ENCODE data around the gene ACTG1.
A peak's percentile ranks its signal among the peaks of the same experiment; 100 is the strongest.

The ACTG1 gene

DNA sequence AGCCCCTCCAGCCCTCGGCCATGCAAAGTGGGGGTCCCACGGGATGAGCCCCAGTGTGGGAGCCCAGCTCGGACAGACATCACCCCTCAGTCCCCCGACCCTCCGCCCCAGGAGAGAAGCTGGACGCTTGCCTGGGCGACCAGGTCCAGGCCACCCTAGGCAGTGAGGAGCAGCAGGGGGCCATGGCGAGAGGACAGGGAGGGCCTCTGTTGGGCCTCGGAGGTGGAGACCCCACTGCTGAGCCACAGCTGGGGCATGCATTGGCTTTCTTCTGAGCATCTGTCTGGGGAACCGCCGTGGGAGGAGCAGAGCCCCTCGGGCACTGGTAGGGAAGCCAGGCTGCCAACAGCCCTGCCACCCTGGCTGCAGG lies 13.0 kb downstream of the ACTG1 start:
- no peak for DNase-seq

DNA sequence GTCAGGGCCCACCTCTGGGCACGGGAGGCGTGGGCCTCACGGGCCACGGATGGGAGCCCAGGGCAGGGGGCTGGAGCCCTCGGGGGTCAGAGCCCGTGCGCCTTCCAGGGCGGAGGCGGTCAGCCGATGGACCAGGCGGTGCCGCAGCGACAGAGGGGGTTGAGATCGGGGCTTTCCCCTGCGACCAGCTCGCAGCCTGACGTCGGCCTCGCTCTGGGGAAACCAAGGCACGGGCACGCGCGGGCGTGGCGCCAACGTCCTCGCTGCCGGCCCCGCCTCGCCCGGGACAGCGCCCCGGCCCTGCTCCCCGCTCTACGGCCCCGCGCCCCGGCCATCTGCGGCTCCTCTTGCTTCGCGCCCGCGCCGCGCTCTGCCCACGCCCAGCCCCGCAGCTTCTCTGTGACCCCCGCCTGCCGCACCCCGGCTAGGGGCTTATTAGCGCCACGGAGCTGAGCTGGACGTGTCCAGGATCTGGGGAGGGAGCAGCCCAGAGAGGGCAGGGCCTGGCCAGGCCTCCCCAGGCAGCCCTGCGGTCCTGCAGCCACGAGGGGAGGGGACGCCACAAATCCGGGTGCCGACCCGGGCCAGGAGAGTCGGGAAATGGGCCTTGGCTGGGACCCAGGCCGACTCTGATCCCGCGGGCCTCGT lies 13.5 kb downstream of the ACTG1 start:
- no peak for DNase-seq

DNA sequence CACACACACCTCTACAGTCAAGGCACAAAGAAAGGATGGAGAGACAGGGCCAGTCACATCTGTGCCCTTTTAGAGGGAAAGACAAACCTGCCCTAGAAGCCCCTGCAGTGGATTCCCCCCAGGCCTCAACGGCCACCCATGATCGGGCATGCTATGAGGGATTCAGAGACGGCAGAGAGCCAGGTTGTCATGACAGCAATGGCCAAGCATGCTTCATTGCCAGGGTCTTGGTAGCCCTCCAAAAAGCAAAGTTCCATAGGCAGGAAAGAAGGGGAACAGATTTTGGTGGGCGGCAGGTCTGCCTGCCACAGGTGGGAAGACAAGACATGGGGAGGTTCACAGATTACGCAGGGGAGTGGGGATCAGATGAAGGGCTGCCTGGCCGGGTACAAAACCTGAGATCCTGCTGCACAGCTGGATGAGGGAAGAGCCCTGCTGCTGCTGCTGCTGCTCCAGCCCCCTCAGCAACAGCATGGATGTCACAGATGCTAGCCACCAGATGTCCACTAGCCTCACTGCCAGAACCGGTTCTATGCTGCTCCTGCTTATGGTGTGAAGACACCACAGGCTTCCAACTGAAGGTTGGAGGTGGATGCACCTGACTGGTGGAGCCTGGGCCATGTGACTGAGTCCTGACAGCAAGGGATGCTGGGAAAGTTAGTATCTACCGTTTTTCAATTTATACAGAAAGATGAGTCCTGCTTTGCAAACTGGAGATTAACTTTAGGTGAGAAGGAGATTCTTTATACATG lies 17.8 kb downstream of the ACTG1 start:
- peak in 30 of 58 donors; percentile 15 to 83 (median 48) for DNase-seq

DNA sequence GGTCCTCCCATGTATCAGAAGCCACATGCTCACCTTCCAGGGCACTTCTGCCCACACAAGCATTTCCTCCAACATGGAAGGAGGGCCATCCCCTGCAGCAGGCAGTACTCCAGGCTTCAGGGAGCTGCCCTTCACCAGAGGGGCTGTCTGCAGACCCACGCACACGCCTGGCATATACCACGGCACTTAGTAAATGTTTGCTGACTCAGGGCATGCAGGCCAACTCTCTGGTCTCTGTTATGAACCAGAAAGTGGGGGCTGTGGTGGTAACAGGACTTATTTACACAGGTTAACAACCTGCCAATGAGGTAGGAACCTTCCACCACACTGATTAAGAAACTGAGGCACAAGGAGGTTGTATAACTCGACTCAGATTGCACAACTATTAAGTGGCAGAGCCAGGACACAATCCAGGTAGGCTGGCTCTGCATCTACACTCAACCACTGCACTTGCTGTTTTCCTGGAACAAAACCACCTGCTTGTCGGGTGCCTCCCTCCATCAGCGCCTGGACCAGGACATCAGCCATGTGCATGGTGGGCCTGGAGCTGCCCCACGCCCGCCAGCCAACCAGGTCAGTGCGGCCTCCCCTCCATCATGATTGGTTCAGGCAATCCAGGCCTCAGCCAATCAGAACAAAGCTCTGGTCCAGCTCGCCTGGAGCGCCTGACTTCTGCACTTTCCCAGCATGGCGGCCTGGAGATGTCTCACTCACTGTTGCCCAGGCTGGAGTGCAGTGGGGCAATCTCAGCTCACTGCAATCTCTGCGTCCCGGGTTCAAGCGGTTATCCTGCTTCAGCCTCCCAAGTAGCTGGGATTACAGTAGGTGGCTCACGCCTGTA lies 19.2 kb downstream of the ACTG1 start:
- DNase-seq = no peak

DNA sequence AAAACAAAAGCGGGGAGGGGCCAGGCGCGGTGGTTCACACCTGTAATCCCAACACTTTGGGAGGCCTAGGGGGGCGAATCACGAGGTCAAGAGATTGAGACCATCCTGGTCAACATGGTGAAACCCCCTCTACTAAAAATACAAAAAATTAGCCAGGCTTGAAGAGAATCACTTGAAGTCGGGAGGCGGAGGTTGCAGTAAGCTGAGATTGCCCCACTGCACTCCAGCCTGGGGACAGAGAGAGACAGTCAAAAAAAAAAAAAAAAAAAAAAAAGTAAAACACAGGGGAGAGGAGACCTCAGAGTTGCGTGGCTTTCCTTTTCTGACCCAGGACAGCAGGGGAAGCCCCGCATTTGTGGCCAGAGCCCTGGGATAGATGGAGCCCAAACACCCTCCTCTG lies 19.9 kb downstream of the ACTG1 start:
- no peak for DNase-seq

DNA sequence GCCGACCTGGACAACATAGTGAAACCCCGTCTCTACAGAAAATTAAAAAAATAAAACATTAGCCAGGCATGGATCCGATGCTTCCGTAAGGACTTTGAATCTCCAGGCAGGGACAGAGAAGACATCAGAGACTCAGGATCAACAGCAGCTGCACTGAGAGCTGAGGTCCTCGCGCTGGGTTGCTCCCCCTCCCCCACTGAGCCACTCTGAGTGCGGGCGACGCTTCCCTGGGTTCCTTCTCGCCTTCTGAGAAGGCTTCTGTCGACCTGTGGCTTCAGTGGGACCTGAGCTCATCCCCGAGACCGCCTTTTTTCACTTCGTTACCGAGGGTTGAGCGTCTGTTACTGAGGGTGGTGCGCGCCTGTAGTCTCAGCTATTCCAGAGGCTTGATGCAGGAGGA lies 20.4 kb downstream of the ACTG1 start:
- no peak for DNase-seq

DNA sequence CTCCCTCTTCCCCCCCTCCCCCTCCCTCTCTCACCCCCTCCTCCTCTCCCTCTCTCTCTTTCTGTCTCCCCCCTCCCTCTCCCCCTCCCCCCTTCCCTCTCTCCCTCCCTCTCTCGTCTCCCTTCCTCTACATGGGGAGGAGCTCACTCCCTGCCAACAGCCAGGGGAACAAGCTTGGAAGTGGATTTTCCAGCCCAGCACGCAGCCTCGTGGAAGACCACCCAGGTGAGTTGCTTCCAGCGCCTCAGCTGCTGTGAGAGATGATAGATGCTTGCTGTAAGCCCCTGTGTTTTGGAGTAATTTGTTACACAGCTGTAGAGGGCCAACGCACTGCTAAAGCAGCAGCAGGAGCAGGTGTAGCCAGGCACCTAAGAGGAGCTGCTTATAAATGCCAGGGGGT lies 20.8 kb downstream of the ACTG1 start:
- no peak for DNase-seq

DNA sequence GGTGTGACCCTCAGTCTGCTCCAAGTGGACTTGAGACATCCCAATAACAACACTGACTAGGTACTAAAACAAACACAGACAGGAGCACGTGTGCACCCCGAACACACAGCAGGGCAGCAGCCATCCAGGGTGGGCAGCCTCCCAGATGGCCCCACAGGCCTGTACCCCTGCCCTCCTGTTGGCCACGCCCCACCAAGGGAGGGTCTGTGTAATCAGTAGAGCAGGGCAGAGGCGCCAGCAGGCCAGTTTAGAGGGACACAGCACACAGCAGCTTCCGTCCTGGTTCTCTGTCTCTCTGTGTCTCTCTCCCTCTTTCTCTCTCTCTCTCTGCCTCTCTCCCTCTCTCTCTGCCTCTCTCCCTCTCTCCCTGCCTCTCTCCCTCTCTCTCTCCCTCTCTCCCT lies 21.4 kb downstream of the ACTG1 start:
- no peak for DNase-seq

DNA sequence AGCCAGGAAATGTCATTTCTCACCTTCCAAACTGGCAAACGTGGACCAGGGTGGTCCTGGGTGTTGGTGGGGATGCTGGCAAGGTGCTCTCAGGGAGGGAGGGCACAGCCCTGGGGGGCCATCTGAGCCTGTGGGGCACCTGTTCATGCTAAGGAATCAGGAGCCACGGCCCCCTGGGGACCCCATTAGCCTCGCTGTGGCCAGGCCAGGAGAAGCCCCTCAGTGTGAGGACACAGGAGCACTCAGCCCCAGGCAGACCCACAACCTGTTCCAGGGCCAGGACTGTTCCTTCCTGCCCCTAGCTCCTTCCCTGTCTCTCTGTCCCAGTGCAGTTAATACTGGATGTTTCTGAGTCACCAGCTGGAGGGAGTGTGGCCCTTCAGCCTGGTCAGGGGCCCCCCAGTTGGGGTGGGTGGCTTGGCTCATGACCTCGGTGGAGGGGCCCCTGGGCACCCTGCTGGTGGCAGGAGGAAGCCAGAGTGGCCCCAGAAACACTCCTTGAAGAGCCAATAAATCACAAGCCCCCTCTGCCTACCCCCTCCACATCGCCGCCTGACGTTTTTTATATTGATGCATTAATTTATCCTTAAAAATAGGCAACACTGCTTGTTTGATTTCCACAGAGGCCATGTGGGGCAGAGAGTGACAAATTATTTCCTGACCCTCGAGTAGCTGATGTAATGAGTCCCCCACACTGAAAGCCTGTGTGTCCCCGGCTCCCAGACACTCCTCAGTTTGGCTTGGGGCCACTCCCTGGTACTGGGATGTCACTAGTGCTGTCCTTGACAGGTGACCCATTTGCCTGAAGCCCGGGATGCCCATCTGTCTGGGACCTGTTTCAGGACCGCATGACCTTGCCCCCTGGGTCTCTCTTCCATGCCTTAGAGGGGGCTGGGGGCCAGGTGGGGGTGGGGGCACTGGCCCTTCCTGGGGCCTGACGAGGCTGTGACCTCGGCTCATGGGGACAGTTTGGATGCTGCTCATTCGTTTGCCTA lies 22.3 kb downstream of the ACTG1 start:
- DNase-seq = no peak

DNA sequence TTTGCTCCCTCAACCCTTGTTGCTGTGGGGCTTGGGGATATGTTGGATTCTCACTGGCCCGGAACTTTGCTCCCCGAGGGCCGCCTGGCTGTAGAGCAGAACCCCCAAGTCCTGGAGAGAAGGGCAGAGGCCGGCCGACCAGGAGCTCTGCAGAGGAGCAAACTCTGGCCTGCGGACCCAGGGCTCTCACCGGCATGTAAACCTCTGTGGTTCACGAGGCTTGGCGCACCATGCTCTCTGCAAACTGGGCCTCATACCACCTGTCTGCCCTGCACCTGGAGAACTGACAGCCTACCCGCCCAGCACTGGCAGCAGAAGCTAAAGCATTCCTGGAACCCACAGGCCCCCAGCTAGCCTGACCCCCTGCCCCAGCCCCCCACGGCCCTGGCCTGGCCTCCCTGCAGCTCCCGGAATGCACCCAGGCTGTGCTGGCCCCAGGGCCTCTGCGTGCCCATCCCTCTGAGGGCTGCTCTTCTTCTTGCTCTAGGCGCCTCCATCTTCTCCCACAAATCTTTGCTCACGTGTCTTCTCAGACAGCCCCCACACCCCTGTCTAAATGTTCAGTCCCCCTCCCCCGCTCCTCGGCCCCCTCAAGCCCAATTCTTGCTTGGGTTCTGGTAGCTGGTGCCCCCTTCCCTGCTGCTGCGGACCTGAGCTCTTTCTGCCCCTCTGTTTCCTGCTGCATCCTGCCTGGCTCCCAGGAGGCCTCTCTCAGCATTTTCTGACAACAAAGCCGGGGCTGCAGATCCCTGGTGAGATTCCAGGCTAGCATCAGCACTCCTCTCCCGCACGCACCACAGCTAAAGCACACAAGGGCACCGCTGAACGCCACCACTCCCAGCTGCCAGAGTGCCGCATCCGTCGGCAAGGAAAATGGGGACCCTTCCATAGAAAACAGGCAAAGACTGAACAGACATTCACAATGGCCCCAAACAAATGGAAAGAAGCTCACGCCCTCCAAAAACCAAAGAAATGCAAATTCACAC lies 23.3 kb downstream of the ACTG1 start:
- peak in 1 of 58 donors; percentile 36 for DNase-seq

DNA sequence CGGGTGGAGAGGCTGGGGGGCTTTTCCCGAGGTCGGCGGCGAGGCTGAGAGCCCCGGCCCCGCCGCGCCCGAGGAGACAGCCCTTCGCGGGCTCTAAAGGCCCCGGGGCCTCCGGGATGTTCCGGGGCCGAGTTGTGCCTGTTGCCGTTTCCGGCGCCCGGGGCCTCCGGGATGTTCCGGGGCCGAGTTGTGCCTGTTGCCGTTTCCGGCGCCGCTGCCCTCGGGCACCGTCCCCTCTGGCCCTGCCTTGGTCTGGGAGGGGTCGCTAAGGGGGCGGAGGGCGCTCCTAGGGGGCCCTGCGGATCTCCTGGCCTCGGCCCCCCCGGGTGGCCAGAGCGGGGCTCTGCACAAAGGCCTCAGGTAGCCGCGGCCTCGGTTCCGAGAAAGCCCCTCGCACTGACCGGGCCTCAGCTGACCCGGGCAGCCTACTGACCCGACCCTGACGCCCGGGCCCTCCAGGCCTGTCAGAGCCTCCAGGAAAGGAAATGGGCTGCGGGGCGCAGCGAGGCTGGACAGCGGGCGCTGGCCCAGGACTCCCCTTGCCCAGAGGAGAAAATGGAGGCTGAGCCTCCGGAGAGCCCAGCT lies 24.2 kb downstream of the ACTG1 start:
- DNase-seq = no peak

DNA sequence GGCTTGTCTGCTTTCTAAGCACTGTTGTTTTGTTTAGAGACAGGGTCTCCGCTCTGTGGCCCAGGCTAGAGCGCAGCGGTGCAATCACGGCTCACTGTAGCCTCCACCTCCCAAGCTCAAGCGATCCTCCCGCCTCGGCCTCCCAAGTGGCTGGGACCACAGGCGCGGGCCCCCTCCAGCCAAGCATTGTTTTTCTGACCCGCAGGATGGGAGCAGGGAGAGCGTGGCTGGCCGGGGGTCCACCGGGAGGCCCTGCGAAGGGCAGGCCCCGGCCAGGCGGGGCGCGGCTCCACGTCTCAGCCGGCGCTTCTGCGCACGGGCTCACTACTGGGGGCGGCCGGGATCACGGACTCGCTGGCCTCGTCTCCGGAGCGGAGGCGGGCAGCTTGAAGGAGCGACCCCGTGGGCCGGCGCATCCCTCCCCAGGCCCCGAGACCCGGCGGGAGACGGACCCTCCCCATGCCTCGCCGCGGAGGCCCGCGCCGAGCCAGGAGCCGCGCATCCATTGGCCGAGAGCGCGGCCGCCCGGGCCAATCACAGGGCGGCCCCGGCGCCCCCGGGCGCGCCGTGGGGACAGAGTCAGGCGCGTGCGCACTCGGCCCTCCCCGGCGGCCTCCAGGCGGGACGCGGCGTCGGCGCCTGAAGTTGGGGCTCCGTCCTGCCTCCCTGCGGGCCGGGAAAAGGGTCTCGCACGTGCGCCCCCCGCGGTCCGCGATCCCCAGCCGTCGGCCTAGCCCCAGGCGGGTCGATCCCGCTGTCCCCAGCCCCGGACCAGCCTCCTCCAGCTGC lies 24.9 kb downstream of the ACTG1 start:
- peak in 52 of 58 donors; percentile 22 to 82 (median 62) for DNase-seq

DNA sequence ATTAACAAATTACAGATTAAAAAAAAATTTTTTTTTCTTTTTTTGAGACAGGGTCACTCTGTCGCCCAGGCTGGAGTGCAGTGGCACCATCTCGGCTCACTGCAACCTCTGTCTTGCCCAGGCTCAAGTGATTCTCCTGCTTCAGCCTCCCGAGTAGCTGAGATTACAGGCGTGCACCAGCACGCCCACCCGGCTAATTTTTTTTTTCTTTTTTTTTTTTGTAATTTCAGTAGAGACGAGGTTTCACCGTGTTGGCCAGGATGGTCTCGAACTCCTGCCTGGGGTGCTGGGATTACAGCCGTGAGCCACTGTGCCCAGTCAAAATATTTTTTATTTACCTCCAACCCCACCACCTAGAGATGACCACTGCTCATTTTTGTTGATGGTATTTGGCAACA lies 25.5 kb downstream of the ACTG1 start:
- no peak for DNase-seq

DNA sequence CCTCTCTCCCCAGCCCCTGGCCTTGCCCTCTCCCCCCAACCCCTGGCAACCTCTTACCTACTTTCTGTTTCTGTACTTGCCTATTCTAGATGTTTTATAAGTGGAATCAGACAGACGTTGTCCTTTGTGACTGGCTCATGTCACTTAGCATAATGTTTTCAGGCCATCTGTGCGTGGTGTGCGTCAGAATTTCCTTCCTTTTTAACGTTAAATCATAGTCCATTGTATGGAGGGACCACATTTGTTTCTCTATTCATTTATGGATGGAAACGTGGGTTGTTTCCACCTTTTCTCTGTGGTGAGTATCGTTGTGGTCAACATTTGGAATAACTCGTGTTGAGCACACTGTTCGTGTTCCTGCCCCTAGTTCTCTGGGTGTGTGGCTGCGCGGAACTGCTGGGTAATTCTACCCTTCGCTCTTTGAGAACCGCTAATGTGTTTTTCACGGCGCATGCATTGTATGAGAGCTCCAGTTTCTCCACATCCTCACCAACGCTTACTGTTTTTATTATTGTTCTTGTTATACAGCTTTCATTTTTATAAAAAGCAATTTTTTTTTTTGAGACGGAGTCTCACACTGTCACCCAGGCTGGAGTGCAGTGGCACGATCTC lies 26.3 kb downstream of the ACTG1 start:
- DNase-seq = no peak

DNA sequence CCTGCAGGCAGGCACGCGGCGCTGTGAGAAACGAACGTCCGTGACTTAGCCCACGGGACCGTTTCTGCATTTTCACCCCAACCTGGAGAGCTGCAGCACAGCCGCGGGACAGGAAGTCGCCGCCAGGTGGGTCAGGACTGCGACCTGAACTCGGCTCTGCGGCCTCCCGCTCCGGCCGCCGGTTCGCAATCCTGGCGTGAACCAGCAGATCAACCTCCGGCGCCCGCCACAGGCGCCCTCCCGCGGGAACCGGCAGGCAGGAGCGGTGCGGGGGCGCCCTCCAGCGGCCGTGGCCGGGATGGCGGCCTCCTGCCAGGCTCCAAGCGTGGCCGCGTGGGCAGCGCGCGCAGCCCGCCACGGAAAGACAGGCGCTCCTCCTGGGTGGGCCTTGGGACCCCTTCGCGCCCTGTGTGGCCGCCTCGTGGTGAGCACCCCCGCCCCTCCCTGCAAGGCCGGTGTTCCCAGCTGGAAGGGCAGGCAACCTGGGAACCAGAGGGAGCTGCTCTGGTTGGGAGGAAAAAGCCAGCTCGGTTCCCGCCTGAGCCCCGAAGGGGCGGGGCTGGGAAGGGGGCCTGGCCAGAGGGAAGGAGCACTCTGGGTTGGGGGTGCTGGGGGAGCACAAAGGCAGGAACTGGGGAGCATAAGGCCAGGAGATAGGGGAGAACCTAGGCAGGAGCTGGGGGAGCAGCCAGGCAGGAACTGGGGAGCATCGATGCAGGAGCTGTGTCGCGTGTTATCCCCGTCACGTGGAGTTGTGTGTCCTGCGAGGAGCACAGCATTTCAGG lies 28.2 kb downstream of the ACTG1 start:
- DNase-seq = peak in 56 of 58 donors; percentile 24 to 91 (median 78)

DNA sequence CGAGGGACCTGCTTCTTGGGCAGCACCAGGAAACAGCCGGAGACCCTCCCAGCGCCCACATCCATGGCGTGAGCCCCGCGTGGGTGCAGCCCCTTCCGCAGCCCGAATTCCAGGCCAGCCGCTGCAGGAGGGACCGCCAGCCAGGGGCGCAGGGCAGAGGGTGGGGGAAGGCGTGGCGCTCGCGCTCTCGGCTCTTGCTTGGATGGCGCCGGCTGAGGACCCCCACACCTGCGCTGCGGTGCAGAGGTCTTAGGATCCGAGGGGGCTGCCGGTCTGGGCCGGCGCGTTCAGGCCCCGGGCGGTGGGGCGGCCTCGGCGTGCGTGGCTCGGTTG lies 28.8 kb downstream of the ACTG1 start:
- no peak for DNase-seq
